Measurements from ENCODE around the gene HM13.

HM13 gene

DNA sequence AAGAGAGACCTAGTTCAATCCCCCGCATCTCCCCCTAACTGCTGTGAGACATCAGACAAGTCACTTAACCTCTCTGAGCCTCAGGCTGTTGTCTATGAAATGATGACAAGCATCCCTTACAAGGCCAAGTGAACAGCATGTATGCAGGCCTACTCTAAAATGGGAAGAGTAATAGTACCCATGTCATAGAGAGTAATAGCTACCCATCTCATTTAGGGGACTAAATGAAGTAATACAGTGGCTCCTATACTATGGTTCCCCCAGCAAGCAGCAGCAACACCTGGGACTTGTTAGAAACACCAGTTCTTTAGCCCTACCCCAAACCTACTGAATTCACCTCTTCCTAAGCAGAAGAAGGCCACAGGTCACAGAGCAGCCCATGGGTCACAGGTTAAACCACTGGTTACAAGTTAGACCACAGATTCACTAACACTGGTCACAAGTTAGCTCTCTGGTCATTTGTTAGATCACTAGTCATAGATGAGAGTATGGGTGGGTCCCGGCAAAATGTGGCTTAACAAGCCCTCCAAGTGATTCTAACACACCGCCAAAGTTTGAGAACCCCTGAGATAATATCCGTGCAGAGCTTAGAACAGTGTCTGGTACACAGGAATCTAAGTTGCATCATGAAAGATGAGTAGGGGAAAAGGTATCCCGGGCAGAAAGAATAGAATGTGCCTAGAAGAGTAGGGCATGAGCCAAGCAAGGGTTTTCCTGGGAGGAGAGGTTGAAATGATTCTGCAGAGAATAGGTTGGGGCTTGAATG lies 40.7 kb upstream of the HM13 start:
- H2AK5ac ChIP-seq (ENCODE audit: low read depth, low read length), result no peak overlapping the region
- no peaks in the 10 kb centered on the region for H3K36me3 ChIP-seq (replicated peaks in 1 of 2; ENCODE audit: control insufficient read depth in 2 of 2, insufficient read depth in 2 of 2, low read length in 2 of 2)
- H4K8ac ChIP-seq (ENCODE audit: low read depth, low read length), result no peak overlapping the region
- no peak overlapping the region for H3K4me3 ChIP-seq (ENCODE audit: low read length in 2 of 2)
- no peak overlapping the region for H3K18ac ChIP-seq (ENCODE audit: low read length)
- no peak overlapping the region for H4K91ac ChIP-seq (ENCODE audit: low read depth, low read length, poor library complexity)
- H3K4me2 ChIP-seq (ENCODE audit: insufficient read depth, low read length, poor library complexity, severe bottlenecking), result no peak overlapping the region
- no peak overlapping the region for H3K4ac ChIP-seq (ENCODE audit: low read length)
- peaks cover 0 to 12% (median 0%) of the 10 kb centered on the region in 3 experiments for H3K27me3 ChIP-seq (ENCODE audit: control insufficient read depth in 3 of 3, insufficient read depth in 3 of 3, low read depth in 1 of 3, low read length in 3 of 3)
- no peak overlapping the region for H2BK12ac ChIP-seq (ENCODE audit: low read length)
- no peak for DNase-seq (ENCODE audit: low spot score)
- H3K14ac ChIP-seq (ENCODE audit: low read length), result no peak overlapping the region
- H2BK120ac ChIP-seq (ENCODE audit: low read depth, low read length), result no peak overlapping the region
- no peak overlapping the region for H3K27ac ChIP-seq (replicated peaks; ENCODE audit: low read length)
- H3K4me1 ChIP-seq (ENCODE audit: control insufficient read depth in 2 of 2, insufficient read depth in 1 of 2, low read depth in 1 of 2, low read length in 2 of 2), result no peaks in the 10 kb centered on the region
- H2BK15ac ChIP-seq (ENCODE audit: low read length), result no peak overlapping the region
- H3K23ac ChIP-seq (ENCODE audit: low read depth, low read length, poor library complexity), result no peak overlapping the region
- no peak overlapping the region for H3K9ac ChIP-seq (ENCODE audit: low read depth, low read length, poor library complexity)
- H2BK5ac ChIP-seq (ENCODE audit: low read length), result no peak overlapping the region
- peaks cover 0 to 34% of the 10 kb centered on the region in 2 donors for H3K9me3 ChIP-seq (replicated peaks in 1 of 2; ENCODE audit: control insufficient read depth in 2 of 2, insufficient read depth in 1 of 2, low read depth in 1 of 2, low read length in 2 of 2)
- no peaks in the 10 kb centered on the region for H3K79me1 ChIP-seq (ENCODE audit: low read depth, low read length)
- no CpG with 5 or more reads among the region's 5 CpGs for WGBS, 2 donors (ENCODE audit: extremely low coverage in 2 of 2, insufficient read length in 2 of 2, insufficient replicate concordance in 1 of 2)
- H2AFZ ChIP-seq (ENCODE audit: low read length), result no peak overlapping the region

- DNase-seq (ENCODE audit: low spot score), result no peak
- H2BK120ac ChIP-seq (ENCODE audit: low read depth, low read length), result no peak overlapping the region
- H2BK15ac ChIP-seq (ENCODE audit: low read length), result no peak overlapping the region
- H3K79me1 ChIP-seq (ENCODE audit: low read depth, low read length), result no peaks in the 10 kb centered on the region
- H3K4ac ChIP-seq (ENCODE audit: low read length), result no peak overlapping the region
- H3K36me3 ChIP-seq (replicated peaks in 1 of 2; ENCODE audit: control insufficient read depth in 2 of 2, insufficient read depth in 2 of 2, low read length in 2 of 2), result no peaks in the 10 kb centered on the region
- no peak overlapping the region for H2AK5ac ChIP-seq (ENCODE audit: low read depth, low read length)
- H3K9ac ChIP-seq (ENCODE audit: low read depth, low read length, poor library complexity), result no peak overlapping the region
- H3K23ac ChIP-seq (ENCODE audit: low read depth, low read length, poor library complexity), result no peak overlapping the region
- H2AFZ ChIP-seq (ENCODE audit: low read length), result no peak overlapping the region
- H4K91ac ChIP-seq (ENCODE audit: low read depth, low read length, poor library complexity), result no peak overlapping the region
- no peak overlapping the region for H3K4me3 ChIP-seq (ENCODE audit: low read length in 2 of 2)
- H2BK12ac ChIP-seq (ENCODE audit: low read length), result no peak overlapping the region
- H3K27me3 ChIP-seq (ENCODE audit: control insufficient read depth in 3 of 3, insufficient read depth in 3 of 3, low read depth in 1 of 3, low read length in 3 of 3), result peaks cover 0 to 12% (median 0%) of the 10 kb centered on the region in 3 experiments
- peaks cover 0 to 35% of the 10 kb centered on the region in 2 donors for H3K9me3 ChIP-seq (replicated peaks in 1 of 2; ENCODE audit: control insufficient read depth in 2 of 2, insufficient read depth in 1 of 2, low read depth in 1 of 2, low read length in 2 of 2)
- no peak overlapping the region for H3K27ac ChIP-seq (replicated peaks; ENCODE audit: low read length)
- no CpG with 5 or more reads among the region's 2 CpGs for WGBS, 2 donors (ENCODE audit: extremely low coverage in 2 of 2, insufficient read length in 2 of 2, insufficient replicate concordance in 1 of 2)
- H3K4me2 ChIP-seq (ENCODE audit: insufficient read depth, low read length, poor library complexity, severe bottlenecking), result no peak overlapping the region
- H4K8ac ChIP-seq (ENCODE audit: low read depth, low read length), result no peak overlapping the region
- no peaks in the 10 kb centered on the region for H3K4me1 ChIP-seq (ENCODE audit: control insufficient read depth in 2 of 2, insufficient read depth in 1 of 2, low read depth in 1 of 2, low read length in 2 of 2)
- H3K14ac ChIP-seq (ENCODE audit: low read length), result no peak overlapping the region
- no peak overlapping the region for H2BK5ac ChIP-seq (ENCODE audit: low read length)
- H3K18ac ChIP-seq (ENCODE audit: low read length), result no peak overlapping the region
Observed at GRCh38 chr20:31474097-31474436, 40.2 kb upstream of the HM13 start.

DNA sequence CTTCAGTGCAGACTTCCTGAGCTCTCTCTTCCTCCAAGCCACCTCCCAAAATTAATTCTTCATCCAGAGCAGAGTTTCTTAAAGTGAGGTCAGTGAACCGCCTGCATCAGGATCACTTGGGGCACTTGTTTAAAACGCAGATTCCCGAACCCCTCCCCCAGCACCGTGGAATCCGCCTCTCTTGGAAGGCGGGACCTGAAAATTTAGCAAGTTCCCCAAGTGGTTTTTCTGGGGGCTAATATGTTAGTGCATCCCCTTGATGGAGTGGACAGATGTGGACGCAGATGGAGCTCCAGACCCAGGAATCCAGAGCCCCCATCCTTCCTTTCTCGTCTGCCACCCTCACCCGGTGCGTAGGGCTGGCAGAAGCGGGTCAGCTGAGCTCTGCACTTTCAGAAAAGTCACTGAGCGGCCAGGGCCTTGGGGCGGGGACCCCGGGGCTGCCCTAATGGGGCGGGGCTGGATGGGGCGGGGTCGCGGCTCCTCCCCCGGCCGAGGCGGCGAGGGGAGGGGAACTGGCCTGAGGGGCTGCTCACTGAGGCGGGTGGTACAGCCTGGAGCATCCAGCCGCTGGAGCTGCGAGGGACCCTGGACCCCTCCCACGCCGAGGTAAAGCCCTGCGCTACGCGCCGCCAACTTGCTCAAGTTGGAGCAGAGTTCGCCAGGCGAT lies 39.3 kb upstream of the HM13 start, which contains the start of the genes DEFB124 and REM1:
Gene DEFB124 (minus strand): TSS at position 370 of the 670 bp plus-strand sequence. CDS start 2,114 bp downstream, outside the sequence.
Gene REM1 (plus strand): TSS at position 531 of the 670 bp plus-strand sequence. CDS start 1,158 bp downstream, outside the sequence.
- H3K27ac ChIP-seq (replicated peaks; ENCODE audit: low read length), result no peak within 1 kb of the TSS

More for the DNA sequence above, 39.3 kb upstream of the HM13 start, which contains the start of the genes DEFB124 and REM1:
- no CpG with 5 or more reads among the region's 33 CpGs for WGBS, 2 donors (ENCODE audit: extremely low coverage in 2 of 2, insufficient read length in 2 of 2, insufficient replicate concordance in 1 of 2)
- peaks cover 0 to 36% of the 10 kb centered on the region in 2 donors for H3K9me3 ChIP-seq (replicated peaks in 1 of 2; ENCODE audit: control insufficient read depth in 2 of 2, insufficient read depth in 1 of 2, low read depth in 1 of 2, low read length in 2 of 2)
- H2BK120ac ChIP-seq (ENCODE audit: low read depth, low read length), result no peak within 1 kb of the TSS
- H3K79me1 ChIP-seq (ENCODE audit: low read depth, low read length), result no peaks in the 10 kb centered on the region
- no peak within 1 kb of the TSS for H3K14ac ChIP-seq (ENCODE audit: low read length)
- no peak within 1 kb of the TSS for H3K18ac ChIP-seq (ENCODE audit: low read length)
- H2BK5ac ChIP-seq (ENCODE audit: low read length), result no peak within 1 kb of the TSS
- no peaks in the 10 kb centered on the region for H3K4me1 ChIP-seq (ENCODE audit: control insufficient read depth in 2 of 2, insufficient read depth in 1 of 2, low read depth in 1 of 2, low read length in 2 of 2)
- H2AK5ac ChIP-seq (ENCODE audit: low read depth, low read length), result no peak within 1 kb of the TSS
- H3K4ac ChIP-seq (ENCODE audit: low read length), result no peak within 1 kb of the TSS
- H2BK15ac ChIP-seq (ENCODE audit: low read length), result no peak within 1 kb of the TSS
- H3K4me2 ChIP-seq (ENCODE audit: insufficient read depth, low read length, poor library complexity, severe bottlenecking), result no peak within 1 kb of the TSS
- H3K27me3 ChIP-seq (ENCODE audit: control insufficient read depth in 3 of 3, insufficient read depth in 3 of 3, low read depth in 1 of 3, low read length in 3 of 3), result peaks cover 0 to 12% (median 0%) of the 10 kb centered on the region in 3 experiments
- no peak within 1 kb of the TSS for H3K9ac ChIP-seq (ENCODE audit: low read depth, low read length, poor library complexity)
- no peak within 1 kb of the TSS for H3K23ac ChIP-seq (ENCODE audit: low read depth, low read length, poor library complexity)
- no peak within 1 kb of the TSS for H4K8ac ChIP-seq (ENCODE audit: low read depth, low read length)
- H2AFZ ChIP-seq (ENCODE audit: low read length), result no peak within 1 kb of the TSS
- no peak within 1 kb of the TSS for H3K4me3 ChIP-seq (ENCODE audit: low read length in 2 of 2)
- no peaks in the 10 kb centered on the region for H3K36me3 ChIP-seq (replicated peaks in 1 of 2; ENCODE audit: control insufficient read depth in 2 of 2, insufficient read depth in 2 of 2, low read length in 2 of 2)
- DNase-seq (ENCODE audit: low spot score), result no peak
- H2BK12ac ChIP-seq (ENCODE audit: low read length), result no peak within 1 kb of the TSS
- no peak within 1 kb of the TSS for H4K91ac ChIP-seq (ENCODE audit: low read depth, low read length, poor library complexity)
